HFFc6 (cell line): ENCODE measurements around the gene SLC13A5. TPM values are rescaled to one million over a fixed set of nuclear protein-coding genes. Genes with fewer than 3 reads are reported as not detected.

ENCODE experiments used
- DNase-seq: peaks from one replicate; pipeline ENCODE4 v3.0.0-alpha.2; 2018
- H3K27ac Mint-ChIP-seq: 2 replicates; pipeline ENCODE4 v1.8.0; 2020; ENCODE audit warnings: mild to moderate bottlenecking, mixed read lengths
- H3K27me3 Mint-ChIP-seq: 2 replicates; pipeline ENCODE4 v1.8.0; 2021; ENCODE audit warnings: mild to moderate bottlenecking, moderate library complexity, mixed read lengths; ENCODE audit not compliant: insufficient read depth
- H3K36me3 Mint-ChIP-seq: 2 replicates; pipeline ENCODE4 v1.8.0; 2021; ENCODE audit warnings: low read depth, mixed read lengths
- H3K4me1 Mint-ChIP-seq: 2 replicates; pipeline ENCODE4 v1.8.0; 2020; ENCODE audit warnings: low read depth, mixed read lengths
- H3K4me3 Mint-ChIP-seq: 2 replicates; pipeline ENCODE4 v1.8.0; 2020; ENCODE audit warnings: mild to moderate bottlenecking, moderate library complexity, mixed read lengths
- H3K9me3 Mint-ChIP-seq: 2 replicates; pipeline ENCODE4 v1.8.0; 2020; ENCODE audit warnings: mild to moderate bottlenecking, mixed read lengths
- long read RNA-seq: library from polyadenylated mRNA; unstranded; transcript quantifications from one replicate; pipeline ENCODE4 v2.0.0, GENCODE V29; 2019
- total RNA-seq, 6 experiments: library from RNA; stranded (reverse); fragmentation: NEBNext Ultra II Directional; extraction: Animal tissue kit (Norgen Biotek cat#: 25700); gene quantifications; 2 replicates in 1 of 6; 3 replicates in 5 of 6; pipeline ENCODE4 v1.2.3, GENCODE V29; 2021
- TF ChIP-seq, protein P1 (sequence below): fragments of 200-600 bp; sonication (generic); IDR thresholded peaks from 2 replicates; pipeline ENCODE4 v1.5.0; 2021; ENCODE audit warnings: antibody characterized with exemption, mild to moderate bottlenecking

Gene SLC13A5
- total RNA-seq = not detected
- long read RNA-seq = 0 reads

DNA sequence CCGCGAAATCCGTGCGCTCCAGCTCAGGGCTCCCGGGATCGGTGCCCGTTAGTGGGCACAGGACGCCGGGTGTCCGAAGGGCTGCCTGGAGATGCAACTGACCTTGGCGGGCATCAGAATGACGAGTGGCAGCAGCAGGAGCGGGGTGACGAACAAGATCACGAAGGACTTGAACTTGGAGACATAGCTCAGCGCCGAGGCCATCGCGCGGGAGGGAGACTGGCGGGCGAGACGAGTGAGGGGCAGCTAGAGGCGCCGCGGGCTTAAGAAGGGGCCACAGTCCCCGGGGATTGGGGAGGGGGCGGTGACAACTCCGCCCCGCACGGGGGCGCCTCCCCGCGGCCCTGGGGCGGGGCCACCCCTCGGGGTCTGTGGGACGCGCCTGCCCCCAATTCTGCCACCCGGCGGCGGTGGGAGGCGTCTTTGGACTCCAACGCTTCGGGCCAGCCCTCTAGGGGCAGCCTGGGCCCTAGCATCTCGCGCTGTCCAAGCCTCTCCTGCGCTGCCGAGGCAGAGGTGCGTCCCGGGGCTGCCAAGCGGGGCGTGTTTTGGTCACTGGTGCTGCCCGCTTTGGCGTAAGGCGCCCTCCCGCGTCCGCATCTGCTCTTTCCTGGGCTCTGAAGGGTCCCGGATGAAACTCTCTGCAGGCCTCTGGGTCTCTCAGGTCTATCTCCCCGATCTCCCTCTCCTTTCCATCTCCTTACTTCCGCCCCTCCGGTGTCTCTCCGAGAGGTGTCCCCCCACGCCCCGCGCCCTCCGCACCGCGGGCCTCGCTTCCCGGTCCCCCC, at the start of gene SLC13A5:
Gene SLC13A5 (minus strand): TSS at position 240 of the 788 bp plus-strand sequence. CDS start 36 bp downstream, at position 204.
- no peak for DNase-seq
- no peaks in the 10 kb centered on the region; the same call in 1 of the 2 replicates for H3K36me3 Mint-ChIP-seq
- peak within 1 kb of the TSS; percentile 56; the same call in 1 of the 2 replicates for H3K4me3 Mint-ChIP-seq
- peaks cover 4% of the 10 kb centered on the region; the same call in 1 of the 2 replicates for H3K9me3 Mint-ChIP-seq
- H3K4me1 Mint-ChIP-seq = no peaks in the 10 kb centered on the region
- TF ChIP-seq, protein P1, sequence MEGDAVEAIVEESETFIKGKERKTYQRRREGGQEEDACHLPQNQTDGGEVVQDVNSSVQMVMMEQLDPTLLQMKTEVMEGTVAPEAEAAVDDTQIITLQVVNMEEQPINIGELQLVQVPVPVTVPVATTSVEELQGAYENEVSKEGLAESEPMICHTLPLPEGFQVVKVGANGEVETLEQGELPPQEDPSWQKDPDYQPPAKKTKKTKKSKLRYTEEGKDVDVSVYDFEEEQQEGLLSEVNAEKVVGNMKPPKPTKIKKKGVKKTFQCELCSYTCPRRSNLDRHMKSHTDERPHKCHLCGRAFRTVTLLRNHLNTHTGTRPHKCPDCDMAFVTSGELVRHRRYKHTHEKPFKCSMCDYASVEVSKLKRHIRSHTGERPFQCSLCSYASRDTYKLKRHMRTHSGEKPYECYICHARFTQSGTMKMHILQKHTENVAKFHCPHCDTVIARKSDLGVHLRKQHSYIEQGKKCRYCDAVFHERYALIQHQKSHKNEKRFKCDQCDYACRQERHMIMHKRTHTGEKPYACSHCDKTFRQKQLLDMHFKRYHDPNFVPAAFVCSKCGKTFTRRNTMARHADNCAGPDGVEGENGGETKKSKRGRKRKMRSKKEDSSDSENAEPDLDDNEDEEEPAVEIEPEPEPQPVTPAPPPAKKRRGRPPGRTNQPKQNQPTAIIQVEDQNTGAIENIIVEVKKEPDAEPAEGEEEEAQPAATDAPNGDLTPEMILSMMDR = peak; percentile 45
- no peak within 1 kb of the TSS for H3K27ac Mint-ChIP-seq
- peaks cover 46% of the 10 kb centered on the region for H3K27me3 Mint-ChIP-seq

DNA sequence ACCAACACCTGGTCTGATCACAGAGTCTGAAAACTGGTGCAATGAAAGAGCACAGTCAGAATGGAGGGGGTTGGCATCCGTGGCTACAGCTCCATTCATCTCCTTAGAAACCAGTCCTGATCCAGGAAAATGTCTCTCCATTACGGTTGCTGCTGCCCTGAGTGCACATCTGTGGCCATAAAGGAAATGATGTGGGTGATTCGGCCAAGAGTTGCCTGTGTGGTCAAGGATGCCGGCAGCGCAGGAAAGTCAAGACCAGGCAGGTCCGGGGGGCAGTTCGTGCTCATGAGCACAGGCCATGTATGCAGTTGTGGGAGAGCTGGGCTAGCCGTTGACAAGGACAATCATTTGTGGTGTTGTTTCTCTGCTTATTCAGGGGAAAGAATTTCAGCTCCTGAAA, 48.6 kb upstream of the SLC13A5 start:
- Mint-ChIP-seq H3K4me3 (no peak overlapping the region), H3K4me1 (0 out of 2 replicates have a peak, but pooled peaks cover 1% of the 10 kb centered on the region), H3K27ac (no peak overlapping the region), H3K9me3 (no peaks in the 10 kb centered on the region), H3K36me3 (peaks cover 13% of the 10 kb centered on the region; the same call in 1 of the 2 replicates), H3K27me3 (peaks cover 2% of the 10 kb centered on the region; the same call in 1 of the 2 replicates)
- TF ChIP-seq, protein P1 = no peak
- DNase-seq = no peak

DNA sequence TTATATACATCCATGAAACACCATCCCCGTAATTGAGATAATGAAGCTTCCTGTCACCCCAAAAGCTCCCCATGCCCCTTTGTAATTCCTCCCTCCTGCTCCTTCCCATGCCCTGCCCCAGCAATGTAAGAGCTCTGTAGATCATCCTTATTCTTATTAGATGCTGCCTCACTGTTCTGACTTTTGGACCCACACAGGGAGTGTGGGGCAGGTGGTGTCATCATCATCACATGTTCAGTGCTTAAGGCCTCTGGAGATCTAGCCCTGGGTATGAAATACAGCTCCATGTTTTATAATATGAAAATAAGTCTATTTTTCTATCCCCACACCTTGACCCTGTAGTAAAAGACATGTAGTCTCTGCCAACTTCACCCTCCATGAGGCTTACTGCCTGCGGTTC, 44.6 kb upstream of the SLC13A5 start:
- no peak overlapping the region for H3K27ac Mint-ChIP-seq
- no peaks in the 10 kb centered on the region for H3K9me3 Mint-ChIP-seq
- H3K27me3 Mint-ChIP-seq = peaks cover 2% of the 10 kb centered on the region; the same call in 1 of the 2 replicates
- TF ChIP-seq, protein P1 = no peak
- DNase-seq = no peak
- no peaks in the 10 kb centered on the region for H3K36me3 Mint-ChIP-seq
- no peak overlapping the region for H3K4me3 Mint-ChIP-seq
- peaks cover 38% of the 10 kb centered on the region for H3K4me1 Mint-ChIP-seq

DNA sequence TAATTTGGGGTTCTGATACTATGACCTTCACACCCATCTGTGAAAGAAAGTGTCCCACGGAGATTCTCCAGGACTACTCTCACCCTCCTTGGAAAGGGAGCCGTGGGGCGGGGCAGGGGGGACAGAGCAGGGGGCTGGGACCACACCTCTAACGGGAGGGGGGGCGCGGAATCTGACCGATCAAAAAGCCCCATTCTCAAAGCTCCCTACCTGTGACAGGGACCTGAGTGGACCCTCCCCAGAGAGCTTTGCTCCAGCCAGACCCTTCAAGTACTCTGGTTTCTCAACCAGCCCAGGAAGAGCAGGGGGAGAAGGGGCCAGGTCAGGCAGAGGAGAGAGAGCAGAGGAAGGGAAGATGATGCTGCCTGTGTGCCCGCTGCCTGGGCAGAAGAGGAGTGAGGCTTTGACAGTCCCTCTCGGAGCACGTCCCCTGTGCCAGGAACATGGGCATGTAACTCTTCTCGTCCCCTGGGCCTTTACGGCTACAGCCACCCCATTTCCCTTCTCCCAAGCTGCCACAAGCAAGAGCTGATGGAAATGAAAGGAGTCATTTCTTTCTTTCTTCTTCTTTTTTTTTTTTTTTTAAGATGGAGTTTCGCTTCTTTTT, 43.4 kb upstream of the SLC13A5 start:
- Mint-ChIP-seq H3K4me1 (peaks cover 50% of the 10 kb centered on the region), H3K27me3 (no peaks in the 10 kb centered on the region; the same call in 1 of the 2 replicates), H3K36me3 (no peaks in the 10 kb centered on the region), H3K9me3 (no peaks in the 10 kb centered on the region), H3K27ac (peak overlapping the region; percentile 90), H3K4me3 (peak overlapping the region; percentile 91)
- DNase-seq = no peak
- TF ChIP-seq, protein P1 = no peak

DNA sequence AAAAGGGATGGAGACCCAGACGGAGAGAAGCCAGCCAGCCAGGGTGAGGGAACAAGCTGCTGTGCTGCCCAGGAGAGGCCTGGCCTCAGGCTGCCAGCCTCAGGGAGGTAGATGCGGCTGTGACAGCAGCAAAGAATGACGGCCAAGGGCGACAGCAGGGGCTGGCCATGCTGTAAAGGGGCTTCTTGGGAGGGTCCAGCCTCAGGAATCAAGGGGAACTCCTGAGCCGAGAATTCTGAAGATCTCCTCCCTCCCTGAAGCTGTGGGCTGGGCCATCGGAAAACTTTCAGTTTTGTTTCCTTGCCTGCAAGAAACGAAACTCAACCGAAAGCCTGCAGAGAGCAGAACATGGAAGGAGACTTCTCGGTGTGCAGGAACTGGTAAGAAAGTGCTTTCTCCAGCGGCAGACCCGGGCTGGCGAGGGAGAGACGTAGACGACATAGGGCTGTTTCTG, 42.6 kb upstream of the SLC13A5 start, which contains the start of gene XAF1:
Gene XAF1 (plus strand): TSS at position 316 of the 454 bp plus-strand sequence. CDS start 33 bp downstream, at position 349.
- H3K4me3 Mint-ChIP-seq = peak within 1 kb of the TSS; percentile 91
- peaks cover 51% of the 10 kb centered on the region for H3K4me1 Mint-ChIP-seq
- no peaks in the 10 kb centered on the region for H3K36me3 Mint-ChIP-seq

More for the DNA sequence above, 42.6 kb upstream of the SLC13A5 start, which contains the start of gene XAF1:
- Mint-ChIP-seq H3K27ac (peak within 1 kb of the TSS; percentile 90), H3K9me3 (no peaks in the 10 kb centered on the region), H3K27me3 (no peaks in the 10 kb centered on the region; the same call in 1 of the 2 replicates)
- DNase-seq = peak; percentile 25
- TF ChIP-seq, protein P1 = no peak
